H1 (cell line): ENCODE measurements around the gene OTUD5. TPM values are rescaled to one million over a fixed set of nuclear protein-coding genes. Genes with fewer than 3 reads are reported as not detected.

Experiments used
- CTCF ChIA-PET: fragments of 300-600 bp; sonication (Branson Sonifier 250); formaldehyde crosslinking; loops from one replicate; lab custom pipeline; 2021; ENCODE audit not compliant: partially characterized antibody; lab: Charles Lee
- POLR2A ChIA-PET: fragments of 300-600 bp; sonication (Branson Sonifier 250); formaldehyde crosslinking; loops from one replicate; lab custom pipeline; 2021; ENCODE audit warnings: inconsistent platforms; ENCODE audit not compliant: partially characterized antibody; lab: Charles Lee
- DNase-seq, 2 experiments: peaks; one replicate each; pipeline versions ENCODE4 v3.0.0 to v3.0.0-alpha.2; 2010 to 2022; ENCODE audit warnings: low spot score in 2 of 2, low read depth in 1 of 2, mixed read lengths in 1 of 2
- FAIRE-seq: peaks from 2 replicates; lab custom pipeline; 2011; peaks lifted over from hg19 to GRCh38; lab: Jason Lieb, UNC
- H2AFZ ChIP-seq: 2 replicates; pipeline ENCODE4 v1.8.1; 2012; ENCODE audit warnings: low read length, inconsistent platforms
- H2AK5ac ChIP-seq: 2 replicates; pipeline ENCODE4 v1.6.1; 2013; ENCODE audit warnings: low read depth, low read length
- H2BK120ac ChIP-seq: replicated peaks from 2 replicates; pipeline ENCODE3; 2013; ENCODE audit warnings: low read depth, low read length, inconsistent platforms
- H2BK12ac ChIP-seq: 2 replicates; pipeline ENCODE4 v1.6.1; 2013; ENCODE audit warnings: low read depth, low read length
- H2BK15ac ChIP-seq: 2 replicates; pipeline ENCODE4 v1.6.1; 2013; ENCODE audit warnings: low read length
- H2BK20ac ChIP-seq: 2 replicates; pipeline ENCODE4 v1.6.1; 2013; ENCODE audit warnings: low read length
- H2BK5ac ChIP-seq: 2 replicates; pipeline ENCODE4 v1.6.1; 2013; ENCODE audit warnings: low read depth, low read length
- H3K14ac ChIP-seq: 2 replicates; pipeline ENCODE4 v1.6.1; 2013; ENCODE audit warnings: inconsistent platforms; ENCODE audit not compliant: insufficient read length
- H3K18ac ChIP-seq: 2 replicates; pipeline ENCODE4 v1.6.1; 2013; ENCODE audit warnings: low read length; ENCODE audit errors: extremely low read depth
- H3K23ac ChIP-seq: 2 replicates; pipeline ENCODE4 v1.6.1; 2013; ENCODE audit warnings: inconsistent platforms; ENCODE audit not compliant: insufficient read length
- H3K23me2 ChIP-seq: 2 replicates; pipeline ENCODE4 v1.6.1; 2013; ENCODE audit warnings: low read depth, low read length
- H3K27ac ChIP-seq: 2 replicates; pipeline ENCODE4 v1.6.1; 2011; ENCODE audit warnings: low read depth, low read length, inconsistent platforms
- H3K27me3 ChIP-seq, 4 experiments: replicated peaks in 1 of 4; 1 replicate in 1 of 4; 2 replicates in 3 of 4; pipeline versions ENCODE4 v1.6.1 to v1.8.1; 2011 to 2013; ENCODE audit warnings: low read length in 3 of 4, mild to moderate bottlenecking in 3 of 4, inconsistent platforms in 2 of 4, mixed read lengths in 2 of 4, moderate library complexity in 1 of 4; ENCODE audit not compliant: control insufficient read depth in 3 of 4, insufficient read depth in 3 of 4; ENCODE audit errors: extremely low read depth in 1 of 4
- H3K36me3 ChIP-seq, 4 experiments: 2 replicates each; pipeline versions ENCODE4 v1.6.1 to v1.8.1; 2011 to 2013; ENCODE audit warnings: mild to moderate bottlenecking in 4 of 4, low read length in 3 of 4, moderate library complexity in 2 of 4, control low read depth in 1 of 4, inconsistent platforms in 1 of 4; ENCODE audit not compliant: insufficient read depth in 4 of 4, control insufficient read depth in 2 of 4
- H3K4ac ChIP-seq: replicated peaks from 2 replicates; pipeline ENCODE3; 2013; ENCODE audit warnings: low read length, low read depth, mixed read lengths, inconsistent platforms; ENCODE audit not compliant: insufficient read length
- H3K4me1 ChIP-seq, 4 experiments: replicated peaks in 1 of 4; 1 replicate in 1 of 4; 2 replicates in 3 of 4; pipeline versions ENCODE4 v1.6.1 to v1.8.1; 2011 to 2013; ENCODE audit warnings: low read length in 3 of 4, inconsistent platforms in 2 of 4, mixed read lengths in 1 of 4; ENCODE audit not compliant: insufficient read depth in 4 of 4, control insufficient read depth in 3 of 4
- H3K4me2 ChIP-seq, 2 experiments: 2 replicates each; pipeline versions ENCODE4 v1.6.1 to v1.8.1; 2011 to 2013; ENCODE audit warnings: low read depth in 2 of 2, low read length in 2 of 2, control low read depth in 1 of 2, inconsistent platforms in 1 of 2, mild to moderate bottlenecking in 1 of 2; ENCODE audit not compliant: insufficient read depth in 1 of 2
- H3K4me3 ChIP-seq, 4 experiments: fragments of 200-600, 300-600 bp in 1 of 4; sonication (generic), shearing (Covaris generic), sonication (Bioruptor Twin) in 1 of 4; 2 replicates each; pipeline versions ENCODE4 v1.5.1 to v1.8.1; 2011 to 2016; ENCODE audit warnings: low read length in 4 of 4, low read depth in 3 of 4, control low read depth in 2 of 4, inconsistent platforms in 2 of 4, mild to moderate bottlenecking in 2 of 4, mixed read lengths in 1 of 4, moderate library complexity in 1 of 4; ENCODE audit not compliant: insufficient read depth in 2 of 4; ENCODE audit errors: extremely low read depth in 1 of 4
- H3K56ac ChIP-seq: replicated peaks from 2 replicates; pipeline ENCODE3; 2013; ENCODE audit warnings: low read depth, mild to moderate bottlenecking, mixed read lengths, low read length, inconsistent platforms; ENCODE audit not compliant: insufficient read length
- H3K79me1 ChIP-seq: 2 replicates; pipeline ENCODE4 v1.6.1; 2013; ENCODE audit warnings: low read depth, low read length, control low read depth
- H3K79me2 ChIP-seq, 2 experiments: 2 replicates each; pipeline versions ENCODE4 v1.6.1 to v1.8.1; 2012 to 2013; ENCODE audit warnings: low read length in 2 of 2, mild to moderate bottlenecking in 2 of 2, inconsistent platforms in 1 of 2; ENCODE audit not compliant: insufficient read depth in 2 of 2, control insufficient read depth in 1 of 2
- H3K9ac ChIP-seq, 4 experiments: replicated peaks in 1 of 4; 1 replicate in 1 of 4; 2 replicates in 3 of 4; pipeline versions ENCODE4 v1.6.1 to v1.8.1; 2011 to 2013; ENCODE audit warnings: low read depth in 3 of 4, low read length in 3 of 4, control low read depth in 2 of 4, mild to moderate bottlenecking in 2 of 4, moderate library complexity in 2 of 4, inconsistent platforms in 1 of 4; ENCODE audit errors: extremely low read depth in 1 of 4
- H3K9me3 ChIP-seq, 2 experiments: 2 replicates each; pipeline versions ENCODE4 v1.6.1 to v1.8.1; 2012 to 2013; ENCODE audit warnings: mild to moderate bottlenecking in 2 of 2, moderate library complexity in 2 of 2, control low read depth in 1 of 2, inconsistent platforms in 1 of 2, low read depth in 1 of 2, low read length in 1 of 2, mixed read lengths in 1 of 2; ENCODE audit not compliant: insufficient read depth in 2 of 2
- H4K20me1 ChIP-seq, 2 experiments: replicated peaks in 1 of 2; 2 replicates each; pipeline versions ENCODE3 to v1.8.1; 2011 to 2013; ENCODE audit warnings: inconsistent platforms in 2 of 2, low read length in 2 of 2, mild to moderate bottlenecking in 1 of 2; ENCODE audit not compliant: insufficient read depth in 2 of 2, control insufficient read depth in 1 of 2
- H4K5ac ChIP-seq: 2 replicates; pipeline ENCODE4 v1.6.1; 2013; ENCODE audit warnings: low read length, low read depth, mixed read lengths, inconsistent platforms; ENCODE audit not compliant: insufficient read length
- H4K8ac ChIP-seq: 2 replicates; pipeline ENCODE4 v1.8.0; 2013; ENCODE audit warnings: mild to moderate bottlenecking, moderate library complexity, low read length, inconsistent platforms; ENCODE audit not compliant: insufficient read depth; ENCODE audit errors: extremely low read depth
- H4K91ac ChIP-seq: replicated peaks from 2 replicates; pipeline ENCODE3; 2013; ENCODE audit warnings: low read length, mixed read lengths, inconsistent platforms; ENCODE audit not compliant: insufficient read length
- BRCA1 ChIP-seq: IDR thresholded peaks from 2 replicates; pipeline ENCODE4 v1.6.1; 2012; ENCODE audit warnings: low read depth, low read length, improper control_type of control experiment
- KDM1A ChIP-seq: fragments of 200-600, 300-600 bp; sonication (generic); IDR thresholded peaks from 2 replicates; pipeline ENCODE4 v1.7.1; 2016; ENCODE audit warnings: mild to moderate bottlenecking, low read length, borderline replicate concordance
- POLR2AphosphoS5 ChIP-seq: IDR thresholded peaks from 2 replicates; pipeline ENCODE4 v1.6.1; 2011; ENCODE audit warnings: low read depth, low read length
- SP2 ChIP-seq: IDR thresholded peaks from 2 replicates; pipeline ENCODE4 v1.6.1; 2012; ENCODE audit warnings: mild to moderate bottlenecking, low read length, inconsistent platforms
- WGBS, 2 experiments: shearing (Covaris generic) in 1 of 2; methylation state at CpG; one replicate each; pipeline versions ENCODE4 v1.1.6 to v1.1.7; 2013 to 2015; ENCODE audit warnings: low lambda C conversion rate in 2 of 2, mixed read lengths in 2 of 2, inconsistent platforms in 1 of 2, low coverage in 1 of 2, missing lambda C conversion rate in 1 of 2; ENCODE audit not compliant: insufficient replicate concordance in 2 of 2, insufficient coverage in 1 of 2, insufficient read length in 1 of 2; ENCODE audit errors: extremely low coverage in 1 of 2, missing lambda C conversion rate in 1 of 2; 5-methylcytosine and 5-hydroxymethylcytosine counted together
- polyA plus RNA-seq, 7 experiments: library from polyadenylated mRNA; depleted of rRNA in 3 of 7; stranded (reverse) in 5 of 7; unstranded in 2 of 7; fragments of >200 nt in 5 of 7; fragments of 200-250 nt in 2 of 7; gene quantifications; 1 replicate in 5 of 7; 2 replicates in 1 of 7; 4 replicates in 1 of 7; pipeline versions ENCODE4 v1.2.1 to v1.2.3, GENCODE V29; 2011 to 2013; ENCODE audit warnings: missing spikeins in 2 of 7, mixed read lengths in 2 of 7
- total RNA-seq: library from RNA; stranded (reverse); fragmentation: NEBNext Ultra II Directional; extraction: Animal tissue kit (Norgen Biotek cat#: 25700); gene quantifications from 2 replicates; pipeline ENCODE4 v1.2.1, GENCODE V29; 2021
- TF ChIP-seq, protein P1 (sequence below): IDR thresholded peaks from 2 replicates; pipeline ENCODE4 v1.6.1; 2012; ENCODE audit warnings: low read length, inconsistent platforms

The OTUD5 gene
- total and polyA plus RNA-seq, 2 of the 8 experiments (the other 6 are each of a cell fraction or from before 2014, with no cell fraction given): 46.3 to 53.5 TPM

DNA sequence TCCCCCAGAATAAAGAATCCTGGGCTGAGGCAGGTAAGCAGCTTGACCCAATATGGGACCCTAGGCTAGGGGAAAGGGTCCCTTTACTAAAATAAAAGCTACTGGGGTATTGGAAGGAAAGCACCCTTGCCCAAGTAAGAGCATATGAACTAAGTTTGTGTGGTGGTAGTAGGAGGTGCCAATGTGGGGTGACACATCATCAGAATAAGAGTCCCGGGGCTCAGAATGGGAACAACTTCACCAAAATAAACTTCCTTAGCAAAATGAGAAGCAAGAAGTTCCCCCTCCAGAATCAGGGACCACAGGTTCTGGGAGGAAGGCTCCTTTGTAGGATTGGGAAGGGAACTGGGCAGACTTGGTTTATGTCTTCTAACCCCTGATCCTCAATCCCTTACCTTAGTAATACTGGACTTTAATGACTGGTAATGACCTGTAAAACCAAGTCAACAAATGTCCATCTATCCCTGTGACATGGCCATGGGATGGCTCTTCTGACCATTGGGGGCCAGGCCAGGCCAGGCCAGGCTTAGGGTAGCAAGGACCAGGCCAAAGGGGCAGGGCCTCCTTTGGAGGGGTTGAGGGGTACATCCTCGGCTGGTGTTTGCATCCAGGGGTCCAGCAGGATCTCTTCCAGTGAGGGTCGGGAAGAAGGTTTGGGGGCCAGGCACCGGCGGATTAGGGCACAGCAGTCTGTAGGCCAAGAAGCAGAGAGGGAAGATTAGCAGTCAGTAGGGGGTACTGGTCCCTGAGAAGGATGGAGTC lies 43.6 kb downstream of the OTUD5 start:
- FAIRE-seq: no peak
- H2BK12ac ChIP-seq: no peak overlapping the region
- no peak overlapping the region for H4K8ac ChIP-seq
- no peak overlapping the region for H2BK15ac ChIP-seq
- no peak overlapping the region for H2BK120ac ChIP-seq
- H3K79me2 ChIP-seq: peaks cover 12 to 56% of the 10 kb centered on the region in 2 experiments
- no peak overlapping the region for H2BK5ac ChIP-seq
- H3K4ac ChIP-seq: no peak overlapping the region
- H2AK5ac ChIP-seq: no peak overlapping the region
- no peaks in the 10 kb centered on the region; the same call in 1 of the 2 replicates for H3K79me1 ChIP-seq
- peaks cover 11 to 38% (median 27%) of the 10 kb centered on the region in 4 experiments; a peak in 7 of 8 replicates for H3K36me3 ChIP-seq
- no peak for TF ChIP-seq SP2
- TF ChIP-seq POLR2AphosphoS5: 0 out of 2 replicates have a peak, but pooled peaks have one; percentile 27
- TF ChIP-seq, protein P1, sequence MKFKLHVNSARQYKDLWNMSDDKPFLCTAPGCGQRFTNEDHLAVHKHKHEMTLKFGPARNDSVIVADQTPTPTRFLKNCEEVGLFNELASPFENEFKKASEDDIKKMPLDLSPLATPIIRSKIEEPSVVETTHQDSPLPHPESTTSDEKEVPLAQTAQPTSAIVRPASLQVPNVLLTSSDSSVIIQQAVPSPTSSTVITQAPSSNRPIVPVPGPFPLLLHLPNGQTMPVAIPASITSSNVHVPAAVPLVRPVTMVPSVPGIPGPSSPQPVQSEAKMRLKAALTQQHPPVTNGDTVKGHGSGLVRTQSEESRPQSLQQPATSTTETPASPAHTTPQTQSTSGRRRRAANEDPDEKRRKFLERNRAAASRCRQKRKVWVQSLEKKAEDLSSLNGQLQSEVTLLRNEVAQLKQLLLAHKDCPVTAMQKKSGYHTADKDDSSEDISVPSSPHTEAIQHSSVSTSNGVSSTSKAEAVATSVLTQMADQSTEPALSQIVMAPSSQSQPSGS: no peak
- no peak for TF ChIP-seq BRCA1
- TF ChIP-seq KDM1A: no peak
- H2BK20ac ChIP-seq: no peak overlapping the region
- H4K91ac ChIP-seq: no peak overlapping the region
- no peak overlapping the region for H3K56ac ChIP-seq
- no peak overlapping the region for H3K27ac ChIP-seq
- no peak overlapping the region for H3K14ac ChIP-seq
- H3K18ac ChIP-seq: no peak overlapping the region
- H4K5ac ChIP-seq: no peak overlapping the region
- ChIA-PET POLR2A (interaction anchor here (0.7 to 30.9 kb wide), 6 partner anchors 10 to 42 kb away, joined by 3 to 572 read pairs (median 6); partner anchors contain the start of genes PQBP1 and TIMM17B), CTCF (no interaction called here)
- H3K4me1 ChIP-seq: peaks cover 0 to 4% (median 3%) of the 10 kb centered on the region in 4 experiments; a peak in 5 of 7 replicates
- no peaks in the 10 kb centered on the region; a peak in 1 of 4 replicates for H3K9me3 ChIP-seq
- no peaks in the 10 kb centered on the region for H3K23me2 ChIP-seq
- H3K4me3 ChIP-seq: peak overlapping the region in 1 of 4 experiments; percentile 12; a peak in 1 of 8 replicates
- WGBS, 2 experiments: 85% methylated on average over 5 of the region's 5 CpGs; no CpG with 5 or more reads in 1 of the 2 experiments
- H3K23ac ChIP-seq: no peak overlapping the region
- no peaks in the 10 kb centered on the region for H3K27me3 ChIP-seq
- H3K9ac ChIP-seq: no peak overlapping the region
- peaks cover 14 to 25% of the 10 kb centered on the region in 2 experiments for H4K20me1 ChIP-seq
- H2AFZ ChIP-seq: no peak overlapping the region
- peak overlapping the region; percentile 65 to 71; a peak in 2 of 4 replicates for H3K4me2 ChIP-seq
- DNase-seq: no peak
